Fibroblast of lung (primary cell): Measurements from ENCODE around the gene SHROOM4. TPM values are rescaled to one million over a fixed set of nuclear protein-coding genes. Genes with fewer than 3 reads are reported as not detected.

Experiments used
- DNase-seq, 2 donors: peaks; one replicate each; pipeline versions ENCODE4 v3.0.0 to v3.0.0-alpha.2; 2010; ENCODE audit warnings: low read depth in 2 of 2
- H2AFZ ChIP-seq: 2 replicates; pipeline ENCODE4 v1.5.1; 2012; ENCODE audit warnings: low read length, control low read depth, inconsistent platforms
- H3K27ac ChIP-seq: 2 replicates; pipeline ENCODE4 v1.5.1; 2011; ENCODE audit warnings: low read length, control low read depth; ENCODE audit not compliant: insufficient read depth
- H3K27me3 ChIP-seq: 2 replicates; pipeline ENCODE4 v1.5.1; 2011; ENCODE audit warnings: mild to moderate bottlenecking, low read length; ENCODE audit not compliant: control insufficient read depth, insufficient read depth
- H3K36me3 ChIP-seq: 2 replicates; pipeline ENCODE4 v1.5.1; 2011; ENCODE audit warnings: low read length; ENCODE audit not compliant: control insufficient read depth, insufficient read depth
- H3K4me1 ChIP-seq: 2 replicates; pipeline ENCODE4 v1.5.1; 2011; ENCODE audit warnings: low read length; ENCODE audit not compliant: control insufficient read depth, insufficient read depth; ENCODE audit errors: extremely low read depth
- H3K4me2 ChIP-seq: 2 replicates; pipeline ENCODE4 v1.5.1; 2011; ENCODE audit warnings: low read length, control low read depth; ENCODE audit not compliant: insufficient read depth; ENCODE audit errors: extremely low read depth
- H3K4me3 ChIP-seq, 4 experiments: fragments of 200-600 bp in 1 of 4; sonication (generic) in 1 of 4; replicated peaks in 1 of 4; 2 replicates each; pipeline ENCODE4 v1.5.1; 2011 to 2016; ENCODE audit warnings: low read length in 4 of 4, low read depth in 3 of 4, mild to moderate bottlenecking in 3 of 4, control low read depth in 2 of 4, inconsistent platforms in 1 of 4, mixed read lengths in 1 of 4; ENCODE audit not compliant: insufficient read depth in 1 of 4; ENCODE audit errors: control extremely low read depth in 1 of 4
- H3K79me2 ChIP-seq: 2 replicates; pipeline ENCODE4 v1.5.1; 2012; ENCODE audit warnings: mild to moderate bottlenecking, low read length, inconsistent platforms; ENCODE audit not compliant: control insufficient read depth, insufficient read depth
- H3K9ac ChIP-seq: 2 replicates; pipeline ENCODE4 v1.5.1; 2011; ENCODE audit warnings: mild to moderate bottlenecking, low read length, control low read depth; ENCODE audit not compliant: insufficient read depth
- H3K9me3 ChIP-seq: 2 replicates; pipeline ENCODE4 v1.5.1; 2012; ENCODE audit warnings: low read depth, low read length; ENCODE audit not compliant: control insufficient read depth, insufficient read depth
- H4K20me1 ChIP-seq: 2 replicates; pipeline ENCODE4 v1.5.1; 2011; ENCODE audit warnings: low read length; ENCODE audit not compliant: control insufficient read depth, insufficient read depth; ENCODE audit errors: extremely low read depth
- CTCF ChIP-seq, 2 donors: IDR thresholded peaks in 1 of 2; conservative IDR thresholded peaks in 1 of 2; 1 replicate in 1 of 2; 2 replicates in 1 of 2; pipeline ENCODE4 v1.5.1; 2011 to 2012; ENCODE audit warnings: low read length in 2 of 2, control low read depth in 1 of 2, inconsistent platforms in 1 of 2, low read depth in 1 of 2, mild to moderate bottlenecking in 1 of 2
- EZH2 ChIP-seq: IDR thresholded peaks from 2 replicates; pipeline ENCODE4 v1.5.1; 2012; ENCODE audit warnings: low read length, control low read depth, mild to moderate bottlenecking; ENCODE audit errors: missing control alignments
- polyA plus RNA-seq, 2 donors: library from polyadenylated mRNA; depleted of rRNA in 1 of 2; stranded (reverse) in 1 of 2; unstranded in 1 of 2; fragments of >200 nt; gene quantifications; 2 replicates each; pipeline ENCODE4 v1.2.1, GENCODE V29; 2011 to 2012; ENCODE audit warnings: missing spikeins in 1 of 2
- total RNA-seq: library from RNA; depleted of rRNA; stranded (reverse); fragments of >200 nt; gene quantifications from 2 replicates; pipeline ENCODE4 v1.2.1, GENCODE V29; 2014

SHROOM4 gene
- total and polyA plus RNA-seq, 2 donors (not counting 1 experiment from before 2014, with no cell fraction given) = 0.45 to 0.50 TPM

GRCh38 chrX:50622751-50623150 is 191.2 kb downstream of the SHROOM4 start:
- Histone ChIP-seq H3K27ac (no peak overlapping the region), H4K20me1 (no peaks in the 10 kb centered on the region), H3K27me3 (no peaks in the 10 kb centered on the region), H3K36me3 (no peaks in the 10 kb centered on the region), H3K9ac (no peak overlapping the region), H3K4me2 (no peak overlapping the region), H3K4me1 (no peaks in the 10 kb centered on the region), H2AFZ (no peak overlapping the region), H3K79me2 (no peaks in the 10 kb centered on the region), H3K9me3 (no peaks in the 10 kb centered on the region), H3K4me3 (no peak overlapping the region)
- DNase-seq = no peak
- TF ChIP-seq EZH2 (no peak), CTCF (conservative IDR thresholded peaks at IDR 0.05 in 1 of 2, IDR thresholded peaks at IDR 0.05 in 1 of 2; ENCODE audit: low read depth in 1 of 2, low read length in 2 of 2) (no peak)

- H3K36me3 ChIP-seq = no peaks in the 10 kb centered on the region
- H3K9ac ChIP-seq = no peak overlapping the region
- H4K20me1 ChIP-seq = no peaks in the 10 kb centered on the region
- no peak overlapping the region for H3K4me2 ChIP-seq
- H3K27ac ChIP-seq = no peak overlapping the region
- no peaks in the 10 kb centered on the region for H3K4me1 ChIP-seq
- H3K79me2 ChIP-seq = no peaks in the 10 kb centered on the region
- no peak overlapping the region for H3K4me3 ChIP-seq
- TF ChIP-seq EZH2 (no peak), CTCF (conservative IDR thresholded peaks at IDR 0.05 in 1 of 2, IDR thresholded peaks at IDR 0.05 in 1 of 2; ENCODE audit: low read depth in 1 of 2, low read length in 2 of 2) (no peak)
- no peaks in the 10 kb centered on the region for H3K27me3 ChIP-seq
- H2AFZ ChIP-seq = no peak overlapping the region
- peak in 1 of 2 donors; percentile 12 for DNase-seq
- H3K9me3 ChIP-seq = no peaks in the 10 kb centered on the region
Observed at GRCh38 chrX:50618788-50619558, 195.0 kb downstream of the SHROOM4 start.

- H3K4me2 ChIP-seq = no peak overlapping the region
- DNase-seq = no peak
Observed at GRCh38 chrX:50617183-50617582, 196.8 kb downstream of the SHROOM4 start.

More at GRCh38 chrX:50617183-50617582, 196.8 kb downstream of the SHROOM4 start:
- Histone ChIP-seq H4K20me1 (no peaks in the 10 kb centered on the region), H3K79me2 (no peaks in the 10 kb centered on the region), H3K27ac (no peak overlapping the region), H3K4me1 (no peaks in the 10 kb centered on the region), H3K36me3 (no peaks in the 10 kb centered on the region), H3K27me3 (no peaks in the 10 kb centered on the region), H2AFZ (no peak overlapping the region), H3K4me3 (no peak overlapping the region), H3K9ac (no peak overlapping the region), H3K9me3 (no peaks in the 10 kb centered on the region)
- no peak for TF ChIP-seq CTCF (conservative IDR thresholded peaks at IDR 0.05 in 1 of 2, IDR thresholded peaks at IDR 0.05 in 1 of 2; ENCODE audit: low read depth in 1 of 2, low read length in 2 of 2)
- TF ChIP-seq EZH2 = no peak
